ENCODE measurements around the gene RBM4.

The RBM4 gene

GRCh38 chr11:66651016-66651415 is 12.5 kb downstream of the RBM4 start:
- Histone ChIP-seq H3K36me3 (ENCODE audit: insufficient read depth, low read length) (peaks cover 57% of the 10 kb centered on the region), H3K9me3 (ENCODE audit: insufficient read depth, low read depth, low read length) (no peaks in the 10 kb centered on the region), H3K9ac (ENCODE audit: low read depth, low read length, poor library complexity, severe bottlenecking) (no peak overlapping the region), H2AFZ (ENCODE audit: low read length) (no peak overlapping the region), H3K4me2 (ENCODE audit: low read depth, low read length, poor library complexity, severe bottlenecking) (no peak overlapping the region), H3K4me1 (ENCODE audit: insufficient read depth, low read length, poor library complexity, severe bottlenecking) (peaks cover 3% of the 10 kb centered on the region), H3K27me3 (ENCODE audit: insufficient read depth, low read length, poor library complexity, severe bottlenecking) (no peaks in the 10 kb centered on the region), H3K4me3 (ENCODE audit: low read length, poor library complexity, severe bottlenecking) (no peak overlapping the region), H4K20me1 (ENCODE audit: insufficient read depth, low read length, poor library complexity, severe bottlenecking) (peaks cover 53% of the 10 kb centered on the region), H3K79me2 (ENCODE audit: insufficient read depth, low read length) (peaks cover 80% of the 10 kb centered on the region), H3K9me2 (replicated peaks; ENCODE audit: low read depth, low read length) (no peaks in the 10 kb centered on the region), H3F3A (ENCODE audit: low read depth) (no peaks in the 10 kb centered on the region)
- TF ChIP-seq CTCF (conservative IDR thresholded peaks at IDR 0.05; ENCODE audit: low read length) (no peak), EZH2phosphoT487 (IDR thresholded peaks at IDR 0.05; ENCODE audit: borderline replicate concordance) (no peak)

GRCh38 chr11:66652651-66653050 is 14.1 kb downstream of the RBM4 start:
- H3K9me3 ChIP-seq (ENCODE audit: insufficient read depth, low read depth, low read length): no peaks in the 10 kb centered on the region
- no peaks in the 10 kb centered on the region for H3F3A ChIP-seq (ENCODE audit: low read depth)
- H3K4me2 ChIP-seq (ENCODE audit: low read depth, low read length, poor library complexity, severe bottlenecking): no peak overlapping the region
- H4K20me1 ChIP-seq (ENCODE audit: insufficient read depth, low read length, poor library complexity, severe bottlenecking): peaks cover 37% of the 10 kb centered on the region
- no peak overlapping the region for H2AFZ ChIP-seq (ENCODE audit: low read length)
- peaks cover 50% of the 10 kb centered on the region for H3K36me3 ChIP-seq (ENCODE audit: insufficient read depth, low read length)
- peaks cover 64% of the 10 kb centered on the region for H3K79me2 ChIP-seq (ENCODE audit: insufficient read depth, low read length)
- H3K4me3 ChIP-seq (ENCODE audit: low read length, poor library complexity, severe bottlenecking): no peak overlapping the region
- no peak for TF ChIP-seq EZH2phosphoT487 (IDR thresholded peaks at IDR 0.05; ENCODE audit: borderline replicate concordance)
- TF ChIP-seq CTCF (conservative IDR thresholded peaks at IDR 0.05; ENCODE audit: low read length): no peak
- H3K9me2 ChIP-seq (replicated peaks; ENCODE audit: low read depth, low read length): no peaks in the 10 kb centered on the region
- H3K9ac ChIP-seq (ENCODE audit: low read depth, low read length, poor library complexity, severe bottlenecking): no peak overlapping the region
- H3K4me1 ChIP-seq (ENCODE audit: insufficient read depth, low read length, poor library complexity, severe bottlenecking): no peaks in the 10 kb centered on the region
- no peaks in the 10 kb centered on the region for H3K27me3 ChIP-seq (ENCODE audit: insufficient read depth, low read length, poor library complexity, severe bottlenecking)

- H3F3A ChIP-seq (ENCODE audit: low read depth): no peaks in the 10 kb centered on the region
These were observed 14.6 kb downstream of the RBM4 start for GRCh38 chr11:66653123-66653522.

More at GRCh38 chr11:66653123-66653522, 14.6 kb downstream of the RBM4 start:
- Histone ChIP-seq H3K4me3 (ENCODE audit: low read length, poor library complexity, severe bottlenecking) (no peak overlapping the region), H3K79me2 (ENCODE audit: insufficient read depth, low read length) (peaks cover 59% of the 10 kb centered on the region), H2AFZ (ENCODE audit: low read length) (no peak overlapping the region), H3K4me1 (ENCODE audit: insufficient read depth, low read length, poor library complexity, severe bottlenecking) (no peaks in the 10 kb centered on the region), H3K4me2 (ENCODE audit: low read depth, low read length, poor library complexity, severe bottlenecking) (no peak overlapping the region), H3K9me2 (replicated peaks; ENCODE audit: low read depth, low read length) (no peaks in the 10 kb centered on the region), H3K27me3 (ENCODE audit: insufficient read depth, low read length, poor library complexity, severe bottlenecking) (no peaks in the 10 kb centered on the region), H3K9me3 (ENCODE audit: insufficient read depth, low read depth, low read length) (no peaks in the 10 kb centered on the region), H3K36me3 (ENCODE audit: insufficient read depth, low read length) (peaks cover 49% of the 10 kb centered on the region), H4K20me1 (ENCODE audit: insufficient read depth, low read length, poor library complexity, severe bottlenecking) (peaks cover 32% of the 10 kb centered on the region), H3K9ac (ENCODE audit: low read depth, low read length, poor library complexity, severe bottlenecking) (no peak overlapping the region)
- TF ChIP-seq CTCF (conservative IDR thresholded peaks at IDR 0.05; ENCODE audit: low read length) (no peak), EZH2phosphoT487 (IDR thresholded peaks at IDR 0.05; ENCODE audit: borderline replicate concordance) (no peak)

Data from Loucy (cell line).